Activated T-cell treated with anti-CD3 and anti-CD28 coated beads, Interleukin-2, amount 50 U/mL, for 4 hours (primary cell): ENCODE measurements around the gene PCDHGB4. TPM values are rescaled to one million over a fixed set of nuclear protein-coding genes. Genes with fewer than 3 reads are reported as not detected.
"Not testable (repeated sequence)": the region's sequence is repeated elsewhere in the genome, so short reads cannot be mapped to it uniquely, and the experiment has no call there.

ENCODE experiments used
- ATAC-seq, 2 donors: fragments of 200-7000 bp; cut with Tn5 transposase; one replicate each; pipeline ENCODE4 v1.10.0; 2021
- DNase-seq: peaks from one replicate; pipeline ENCODE4 v3.0.0-alpha.2; 2020
- H3K27me3 Mint-ChIP-seq: one replicate; pipeline ENCODE4 v1.8.0; 2021; ENCODE audit warnings: low read depth, mixed read lengths
- H3K36me3 Mint-ChIP-seq: one replicate; pipeline ENCODE4 v1.8.0; 2022; ENCODE audit warnings: mixed read lengths; ENCODE audit not compliant: insufficient read depth
- H3K4me1 Mint-ChIP-seq: one replicate; pipeline ENCODE4 v1.8.0; 2021; ENCODE audit warnings: low read depth, mixed read lengths
- H3K4me3 Mint-ChIP-seq: one replicate; pipeline ENCODE4 v1.8.0; 2021; ENCODE audit warnings: mild to moderate bottlenecking, moderate library complexity, mixed read lengths
- H3K9me3 Mint-ChIP-seq: one replicate; pipeline ENCODE4 v1.8.0; 2021; ENCODE audit warnings: mixed read lengths
- total RNA-seq, 3 donors: library from RNA; stranded (reverse); gene quantifications; one replicate each; pipeline ENCODE4 v1.2.1, GENCODE V29; 2021

The PCDHGB4 gene
- total RNA-seq, 3 donors from 2014 or later, result 0.08 to 0.22 (median 0.20) TPM

- H3K9me3 Mint-ChIP-seq, result peaks cover 31% of the 10 kb centered on the region
- peaks cover 3% of the 10 kb centered on the region for H3K36me3 Mint-ChIP-seq
- DNase-seq, result no peak
- H3K4me3 Mint-ChIP-seq, result no peak overlapping the region
- H3K4me1 Mint-ChIP-seq, result no peaks in the 10 kb centered on the region
- no peak for ATAC-seq
- peaks cover 74% of the 10 kb centered on the region for H3K27me3 Mint-ChIP-seq
Observed at GRCh38 chr5:141356950-141357349, 30.5 kb upstream of the PCDHGB4 start.

GRCh38 chr5:141359790-141360426, 27.6 kb upstream of the PCDHGB4 start, which contains the start of gene PCDHGB2:
PCDHGB2 (plus strand) TSS chr5:141359994; CDS start chr5:141360136, 142 bp downstream.
- Mint-ChIP-seq H3K9me3 (peaks cover 34% of the 10 kb centered on the region), H3K27me3 (peaks cover 85% of the 10 kb centered on the region), H3K4me3 (peak within 1 kb of the TSS; percentile 80), H3K36me3 (peaks cover 3% of the 10 kb centered on the region), H3K4me1 (no peaks in the 10 kb centered on the region)
- DNase-seq, result no peak
- ATAC-seq, result no peak

- ATAC-seq (no peak), DNase-seq (no peak)
- Mint-ChIP-seq H3K4me3 (no peak overlapping the region), H3K27me3 (peaks cover 86% of the 10 kb centered on the region), H3K9me3 (peaks cover 42% of the 10 kb centered on the region), H3K4me1 (no peaks in the 10 kb centered on the region), H3K36me3 (peaks cover 3% of the 10 kb centered on the region)
Observed at GRCh38 chr5:141360685-141361084, 26.8 kb upstream of the PCDHGB4 start.

GRCh38 chr5:141362719-141363118, 24.8 kb upstream of the PCDHGB4 start:
- Mint-ChIP-seq H3K27me3 (peaks cover 83% of the 10 kb centered on the region), H3K4me1 (no peaks in the 10 kb centered on the region), H3K9me3 (peaks cover 44% of the 10 kb centered on the region), H3K36me3 (peaks cover 3% of the 10 kb centered on the region), H3K4me3 (no peak overlapping the region)
- ATAC-seq (no peak), DNase-seq (no peak)

- Mint-ChIP-seq H3K4me3 (no peak within 1 kb of the TSS), H3K27me3 (peaks cover 84% of the 10 kb centered on the region), H3K4me1 (no peaks in the 10 kb centered on the region), H3K36me3 (peaks cover 3% of the 10 kb centered on the region), H3K9me3 (peaks cover 38% of the 10 kb centered on the region)
- no peak for ATAC-seq
- no peak for DNase-seq
Observed at GRCh38 chr5:141363952-141364660, 23.4 kb upstream of the PCDHGB4 start, which contains the start of gene PCDHGA5. PCDHGA5 (plus strand) TSS chr5:141364162; CDS start chr5:141364331, 169 bp downstream.

GRCh38 chr5:141366016-141366896, 21.2 kb upstream of the PCDHGB4 start:
- H3K4me1 Mint-ChIP-seq, result peaks cover 2% of the 10 kb centered on the region
- DNase-seq (no peak), ATAC-seq (no peak)
- H3K4me3 Mint-ChIP-seq, result no peak overlapping the region
- peaks cover 85% of the 10 kb centered on the region for H3K27me3 Mint-ChIP-seq
- peaks cover 27% of the 10 kb centered on the region for H3K9me3 Mint-ChIP-seq
- peaks cover 2% of the 10 kb centered on the region for H3K36me3 Mint-ChIP-seq

GRCh38 chr5:141369994-141370848, 17.3 kb upstream of the PCDHGB4 start, which contains the start of gene PCDHGB3:
PCDHGB3 (plus strand) TSS chr5:141370242; CDS start chr5:141370395, 153 bp downstream.
- Mint-ChIP-seq H3K4me3 (peak within 1 kb of the TSS; percentile 77), H3K36me3 (peaks cover 2% of the 10 kb centered on the region), H3K27me3 (peaks cover 86% of the 10 kb centered on the region), H3K4me1 (peaks cover 2% of the 10 kb centered on the region), H3K9me3 (peaks cover 26% of the 10 kb centered on the region)
- ATAC-seq (peak; percentile 73 to 80), DNase-seq (no peak)

- Mint-ChIP-seq H3K4me3 (no peak overlapping the region), H3K27me3 (peaks cover 85% of the 10 kb centered on the region), H3K36me3 (peaks cover 2% of the 10 kb centered on the region), H3K9me3 (peaks cover 23% of the 10 kb centered on the region), H3K4me1 (peaks cover 2% of the 10 kb centered on the region)
- ATAC-seq, result no peak
- DNase-seq, result no peak
Observed at GRCh38 chr5:141371572-141372475, 15.7 kb upstream of the PCDHGB4 start.

GRCh38 chr5:141373673-141374317, 13.7 kb upstream of the PCDHGB4 start, which contains the start of gene PCDHGA6:
PCDHGA6 (plus strand) TSS chr5:141373891; CDS start chr5:141374084, 193 bp downstream.
- H3K36me3 Mint-ChIP-seq, result peaks cover 2% of the 10 kb centered on the region
- H3K9me3 Mint-ChIP-seq, result peaks cover 27% of the 10 kb centered on the region

GRCh38 chr5:141374627-141375026, 12.9 kb upstream of the PCDHGB4 start:
- peaks cover 30% of the 10 kb centered on the region for H3K9me3 Mint-ChIP-seq
- ATAC-seq (no peak), DNase-seq (no peak)
- peaks cover 81% of the 10 kb centered on the region for H3K27me3 Mint-ChIP-seq
- no peak overlapping the region for H3K4me3 Mint-ChIP-seq
- H3K36me3 Mint-ChIP-seq, result peaks cover 2% of the 10 kb centered on the region
- peaks cover 2% of the 10 kb centered on the region for H3K4me1 Mint-ChIP-seq

More at GRCh38 chr5:141373673-141374317, 13.7 kb upstream of the PCDHGB4 start, which contains the start of gene PCDHGA6:
- peak within 1 kb of the TSS; percentile 19 for H3K4me3 Mint-ChIP-seq
- H3K4me1 Mint-ChIP-seq, result peaks cover 2% of the 10 kb centered on the region
- peaks cover 80% of the 10 kb centered on the region for H3K27me3 Mint-ChIP-seq
- DNase-seq, result no peak
- ATAC-seq, result no peak

GRCh38 chr5:141375444-141376155, 11.9 kb upstream of the PCDHGB4 start:
- ATAC-seq, H3K4me1 Mint-ChIP-seq: not testable (repeated sequence)
- H3K27me3 Mint-ChIP-seq, result peaks cover 82% of the 10 kb centered on the region

More at GRCh38 chr5:141375444-141376155, 11.9 kb upstream of the PCDHGB4 start:
- not testable (repeated sequence) for H3K4me3 Mint-ChIP-seq, H3K36me3 Mint-ChIP-seq, DNase-seq
- H3K9me3 Mint-ChIP-seq, result peaks cover 30% of the 10 kb centered on the region
